ENCODE measurements around the gene ZFYVE21. TPM values are rescaled to one million over a fixed set of nuclear protein-coding genes. Genes with fewer than 3 reads are reported as not detected.

Gene ZFYVE21
- total RNA-seq, 4 donors from 2014 or later: 128 to 268 (median 205) TPM

- Histone ChIP-seq H3K27me3 (no peaks in the 10 kb centered on the region), H3K4me1 (peaks cover 0 to 78% (median 20%) of the 10 kb centered on the region in 3 donors), H3K9me3 (no peaks in the 10 kb centered on the region), H3K36me3 (peaks cover 0 to 14% of the 10 kb centered on the region in 2 donors), H3K4me3 (no peak overlapping the region), H3K27ac (peak overlapping the region in 3 of 4 donors; percentile 44 to 64 (median 58))
- WGBS, 2 donors (ENCODE audit: low coverage in 1 of 2): 30 to 73% methylated on average over 3 to 4 of the region's 27 CpGs
- ATAC-seq: no peak
- no peak for TF ChIP-seq POLR2A (IDR thresholded peaks at IDR 0.05)
- TF ChIP-seq CTCF (IDR thresholded peaks at IDR 0.05): no peak
- TF ChIP-seq EP300 (IDR thresholded peaks at IDR 0.05): no peak
- TF ChIP-seq POLR2AphosphoS5 (IDR thresholded peaks at IDR 0.05): no peak
Measured at GRCh38 chr14:103711516-103712431, 3.8 kb upstream of the ZFYVE21 start.

- TF ChIP-seq CTCF (IDR thresholded peaks at IDR 0.05) (no peak), POLR2A (IDR thresholded peaks at IDR 0.05) (no peak), POLR2AphosphoS5 (IDR thresholded peaks at IDR 0.05) (no peak), EP300 (IDR thresholded peaks at IDR 0.05) (no peak)
- Histone ChIP-seq H3K36me3 (peaks cover 0 to 5% of the 10 kb centered on the region in 2 donors), H3K4me3 (no peak overlapping the region), H3K27ac (peak overlapping the region in 3 of 4 donors; percentile 44 to 64 (median 58)), H3K27me3 (no peaks in the 10 kb centered on the region), H3K9me3 (no peaks in the 10 kb centered on the region), H3K4me1 (peaks cover 0 to 82% (median 30%) of the 10 kb centered on the region in 3 donors)
- 71 to 74% methylated on average over 8 to 9 of the region's 24 CpGs for WGBS, 2 donors (ENCODE audit: low coverage in 1 of 2)
- ATAC-seq: no peak
Measured at GRCh38 chr14:103712633-103713247, 2.9 kb upstream of the ZFYVE21 start.

- TF ChIP-seq POLR2AphosphoS5 (IDR thresholded peaks at IDR 0.05) (no peak), EP300 (IDR thresholded peaks at IDR 0.05) (no peak), POLR2A (IDR thresholded peaks at IDR 0.05) (no peak), CTCF (IDR thresholded peaks at IDR 0.05) (no peak)
- no peak for ATAC-seq
- H3K27ac ChIP-seq: peak overlapping the region in 1 of 4 donors; percentile 58
- H3K27me3 ChIP-seq: no peaks in the 10 kb centered on the region
- 62 to 90% methylated on average over 2 to 4 of the region's 18 CpGs for WGBS, 2 donors (ENCODE audit: low coverage in 1 of 2)
- no peaks in the 10 kb centered on the region for H3K36me3 ChIP-seq
- H3K4me3 ChIP-seq: no peak overlapping the region
- H3K9me3 ChIP-seq: no peaks in the 10 kb centered on the region
- H3K4me1 ChIP-seq: peaks cover 0 to 82% (median 37%) of the 10 kb centered on the region in 3 donors
Measured at GRCh38 chr14:103713304-103714062, 2.1 kb upstream of the ZFYVE21 start.

- TF ChIP-seq POLR2A (IDR thresholded peaks at IDR 0.05) (no peak), CTCF (IDR thresholded peaks at IDR 0.05) (no peak), POLR2AphosphoS5 (IDR thresholded peaks at IDR 0.05) (no peak), EP300 (IDR thresholded peaks at IDR 0.05) (no peak)
- no peak for ATAC-seq
- 59 to 70% methylated on average over 11 to 12 of the region's 16 CpGs for WGBS, 2 donors (ENCODE audit: low coverage in 1 of 2)
- Histone ChIP-seq H3K4me3 (peak overlapping the region in 1 of 2 donors; percentile 99), H3K9me3 (no peaks in the 10 kb centered on the region), H3K4me1 (peaks cover 0 to 82% (median 37%) of the 10 kb centered on the region in 3 donors), H3K27me3 (no peaks in the 10 kb centered on the region), H3K36me3 (no peaks in the 10 kb centered on the region), H3K27ac (peak overlapping the region in 1 of 4 donors; percentile 68)
Measured at GRCh38 chr14:103714063-103714724, 1.4 kb upstream of the ZFYVE21 start.

All from gastroesophageal sphincter (tissue), 4 donors.